Activated CD4-positive, alpha-beta T cell treated with anti-CD3 and anti-CD28 coated beads, Interleukin-2, amount 10 ng/mL, durations not matched to agents 24 days and 14 days (primary cell): ENCODE data around the gene PLCXD1. TPM values are rescaled to one million over a fixed set of nuclear protein-coding genes. Genes with fewer than 3 reads are reported as not detected.
"Not testable (repeated sequence)": the region's sequence is repeated elsewhere in the genome, so short reads cannot be mapped to it uniquely, and the experiment has no call there.

Experiments
- DNase-seq: peaks from one replicate; pipeline ENCODE4 v3.0.0; 2022
- H3K27ac Mint-ChIP-seq: one replicate; pipeline ENCODE4 v1.8.0; 2022; ENCODE audit warnings: mild to moderate bottlenecking, mixed read lengths
- H3K27me3 Mint-ChIP-seq: one replicate; pipeline ENCODE4 v1.8.0; 2022; ENCODE audit warnings: mixed read lengths
- H3K36me3 Mint-ChIP-seq: one replicate; pipeline ENCODE4 v1.8.0; 2022; ENCODE audit warnings: low read depth, mild to moderate bottlenecking, mixed read lengths
- H3K4me1 Mint-ChIP-seq: one replicate; pipeline ENCODE4 v1.8.0; 2021; ENCODE audit warnings: mixed read lengths
- H3K4me3 Mint-ChIP-seq: one replicate; pipeline ENCODE4 v1.8.0; 2022; ENCODE audit warnings: mild to moderate bottlenecking, moderate library complexity, mixed read lengths
- H3K9me3 Mint-ChIP-seq: one replicate; pipeline ENCODE4 v1.8.0; 2021; ENCODE audit warnings: mixed read lengths
- intact Hi-C: fragments of 100-400 bp; cut with micrococcal nuclease; formaldehyde crosslinking; loops from one replicate; pipeline ENCODE4 v1.15.1; 2023
- total RNA-seq: library from RNA; stranded (reverse); gene quantifications from 2 replicates; pipeline ENCODE4 v1.2.3, GENCODE V29; 2022

The PLCXD1 gene
- total RNA-seq, 1 donor from 2014 or later: 68.7 TPM

GRCh38 chrX:275476-275966, 5.7 kb upstream of the PLCXD1 start:
- no peak for DNase-seq
- H3K4me1 Mint-ChIP-seq: peaks cover 2% of the 10 kb centered on the region
- no peaks in the 10 kb centered on the region for H3K36me3 Mint-ChIP-seq
- peak overlapping the region; percentile 28 for H3K4me3 Mint-ChIP-seq
- intact Hi-C loops: no loop called here
- H3K27me3 Mint-ChIP-seq: no peaks in the 10 kb centered on the region
- no peaks in the 10 kb centered on the region for H3K9me3 Mint-ChIP-seq
- no peak overlapping the region for H3K27ac Mint-ChIP-seq

- Mint-ChIP-seq H3K4me3 (peak overlapping the region; percentile 77), H3K27ac (no peak overlapping the region), H3K9me3 (no peaks in the 10 kb centered on the region), H3K4me1 (peaks cover 2% of the 10 kb centered on the region), H3K27me3 (no peaks in the 10 kb centered on the region), H3K36me3 (no peaks in the 10 kb centered on the region)
- intact Hi-C loops: no loop called here
- peak; percentile 81 for DNase-seq
These were observed 5.1 kb upstream of the PLCXD1 start for GRCh38 chrX:275967-276580.

GRCh38 chrX:276581-277201, 4.5 kb upstream of the PLCXD1 start:
- peak; percentile 65 for DNase-seq
- peaks cover 6% of the 10 kb centered on the region for H3K4me1 Mint-ChIP-seq
- no peaks in the 10 kb centered on the region for H3K27me3 Mint-ChIP-seq
- H3K36me3 Mint-ChIP-seq: no peaks in the 10 kb centered on the region
- no peak overlapping the region for H3K27ac Mint-ChIP-seq
- peak overlapping the region; percentile 77 for H3K4me3 Mint-ChIP-seq
- H3K9me3 Mint-ChIP-seq: no peaks in the 10 kb centered on the region
- intact Hi-C loops: no loop called here

- H3K36me3 Mint-ChIP-seq, H3K9me3 Mint-ChIP-seq, H3K27ac Mint-ChIP-seq, intact Hi-C loops, H3K27me3 Mint-ChIP-seq: not testable (repeated sequence)
- peak; percentile 51 for DNase-seq
- Mint-ChIP-seq H3K4me1 (peaks cover 17% of the 10 kb centered on the region), H3K4me3 (peak overlapping the region; percentile 20)
These were observed 1.2 kb upstream of the PLCXD1 start for GRCh38 chrX:279757-280604.

- H3K27me3 Mint-ChIP-seq, DNase-seq, intact Hi-C loops, H3K4me3 Mint-ChIP-seq, H3K27ac Mint-ChIP-seq, H3K9me3 Mint-ChIP-seq: not testable (repeated sequence)
- H3K36me3 Mint-ChIP-seq: peaks cover 15% of the 10 kb centered on the region
- peaks cover 17% of the 10 kb centered on the region for H3K4me1 Mint-ChIP-seq
These were observed 459 bp upstream of the PLCXD1 start for GRCh38 chrX:280722-281121.

GRCh38 chrX:282000-282681, 960 bp downstream of the PLCXD1 start:
- not testable (repeated sequence) for H3K27me3 Mint-ChIP-seq, H3K9me3 Mint-ChIP-seq
- Mint-ChIP-seq H3K4me1 (peaks cover 25% of the 10 kb centered on the region), H3K27ac (peak overlapping the region; percentile 72), H3K36me3 (peaks cover 23% of the 10 kb centered on the region), H3K4me3 (peak overlapping the region; percentile 80)
- peak; percentile 57 for DNase-seq
- intact Hi-C loops: loop anchor here (2.0 kb wide), 1 partner anchor 105 kb away; the partner anchor contains the start of gene PPP2R3B

- intact Hi-C loops: loop anchor here (1.0 to 2.0 kb wide), 2 partner anchors 35 to 104 kb away; partner anchors contain the start of genes GTPBP6 and PPP2R3B
- DNase-seq: peak; percentile 97
- Mint-ChIP-seq H3K4me3 (peak overlapping the region; percentile 97), H3K36me3 (peaks cover 27% of the 10 kb centered on the region), H3K4me1 (peaks cover 23% of the 10 kb centered on the region), H3K27me3 (no peaks in the 10 kb centered on the region), H3K9me3 (no peaks in the 10 kb centered on the region), H3K27ac (peak overlapping the region; percentile 99)
These were observed 2.1 kb downstream of the PLCXD1 start for GRCh38 chrX:283115-283845.

- Mint-ChIP-seq H3K4me1 (peaks cover 23% of the 10 kb centered on the region), H3K4me3 (no peak overlapping the region), H3K9me3 (no peaks in the 10 kb centered on the region), H3K27ac (no peak overlapping the region), H3K36me3 (peaks cover 41% of the 10 kb centered on the region), H3K27me3 (no peaks in the 10 kb centered on the region)
- peak; percentile 49 for DNase-seq
- intact Hi-C loops: no loop called here
These were observed 4.0 kb downstream of the PLCXD1 start for GRCh38 chrX:285076-285677.

- intact Hi-C loops: no loop called here
- H3K4me1 Mint-ChIP-seq: peaks cover 18% of the 10 kb centered on the region
- H3K9me3 Mint-ChIP-seq: no peaks in the 10 kb centered on the region
- no peak overlapping the region for H3K4me3 Mint-ChIP-seq
- no peak for DNase-seq
- H3K27me3 Mint-ChIP-seq: no peaks in the 10 kb centered on the region
- H3K36me3 Mint-ChIP-seq: peaks cover 57% of the 10 kb centered on the region
- H3K27ac Mint-ChIP-seq: no peak overlapping the region
These were observed 6.5 kb downstream of the PLCXD1 start for GRCh38 chrX:287670-288069.

- H3K36me3 Mint-ChIP-seq: peaks cover 65% of the 10 kb centered on the region
- intact Hi-C loops: no loop called here
- DNase-seq: peak; percentile 51
These were observed 7.4 kb downstream of the PLCXD1 start for GRCh38 chrX:288561-288991.

GRCh38 chrX:290476-291166, 9.4 kb downstream of the PLCXD1 start:
- Mint-ChIP-seq H3K4me3 (no peak overlapping the region), H3K36me3 (peaks cover 58% of the 10 kb centered on the region), H3K9me3 (no peaks in the 10 kb centered on the region), H3K27ac (no peak overlapping the region), H3K27me3 (no peaks in the 10 kb centered on the region), H3K4me1 (peaks cover 7% of the 10 kb centered on the region)
- intact Hi-C loops: no loop called here
- peak; percentile 36 for DNase-seq

More at GRCh38 chrX:288561-288991, 7.4 kb downstream of the PLCXD1 start:
- Mint-ChIP-seq H3K27me3 (no peaks in the 10 kb centered on the region), H3K4me1 (peaks cover 18% of the 10 kb centered on the region), H3K4me3 (no peak overlapping the region), H3K27ac (no peak overlapping the region), H3K9me3 (no peaks in the 10 kb centered on the region)

GRCh38 chrX:291411-291901, 10.3 kb downstream of the PLCXD1 start:
- H3K9me3 Mint-ChIP-seq: no peaks in the 10 kb centered on the region
- DNase-seq: peak; percentile 38
- peaks cover 4% of the 10 kb centered on the region for H3K4me1 Mint-ChIP-seq
- no peak overlapping the region for H3K4me3 Mint-ChIP-seq
- H3K36me3 Mint-ChIP-seq: peaks cover 58% of the 10 kb centered on the region
- H3K27me3 Mint-ChIP-seq: no peaks in the 10 kb centered on the region
- intact Hi-C loops: no loop called here
- no peak overlapping the region for H3K27ac Mint-ChIP-seq
